HepG2 (cell line): Measurements from ENCODE around the gene PHF5A. TPM values are rescaled to one million over a fixed set of nuclear protein-coding genes. Genes with fewer than 3 reads are reported as not detected.

ENCODE experiments used
- ATAC-seq: fragments of 200-7000 bp; cut with Tn5 transposase; 3 replicates; pipeline ENCODE4 v1.9.1; 2020; ENCODE audit warnings: mild to moderate bottlenecking, moderate library complexity
- BruUV-seq: library from RNA; stranded (reverse); fragments of 400-500 nt; replicated peaks from 2 replicates; lab custom pipeline; 2021; lab: Mats Ljungman, UMichigan
- CTCF ChIA-PET: fragments of 300-600 bp; formaldehyde crosslinking; extraction: SDS; loops from one replicate; lab custom pipeline; 2021; ENCODE audit warnings: low total read pairs, inconsistent platforms, low intra/inter-chr PET ratio; lab: Yijun Ruan, JAX
- POLR2A ChIA-PET: fragments of 350-600 bp; sonication (Branson Sonifier 250); formaldehyde crosslinking; loops from one replicate; lab custom pipeline; 2020; ENCODE audit warnings: antibody characterized with exemption, inconsistent platforms; lab: Yijun Ruan, JAX
- DNase-seq: peaks from one replicate; pipeline ENCODE4 v3.0.0-alpha.2; 2015; ENCODE audit warnings: low spot score
- FAIRE-seq: peaks from 3 replicates; lab custom pipeline; 2011; peaks lifted over from hg19 to GRCh38; lab: Jason Lieb, UNC
- H2AFZ ChIP-seq: one replicate; pipeline ENCODE4 v1.6.1; 2011; ENCODE audit warnings: low read length, inconsistent platforms
- H3K27ac ChIP-seq: fragments of 300-600 bp; 3 replicates; pipeline ENCODE4 v1.8.0; 2011; ENCODE audit warnings: mixed run types, mild to moderate bottlenecking, mixed read lengths, low read length, inconsistent platforms; ENCODE audit not compliant: insufficient read depth; ENCODE audit errors: extremely low read length
- H3K27me3 ChIP-seq, 2 experiments: fragments of 200-600 bp in 1 of 2; 2 replicates in 1 of 2; 3 replicates in 1 of 2; pipeline versions ENCODE4 v1.6.0 to v1.8.0; 2011; ENCODE audit warnings: low read length in 2 of 2, mild to moderate bottlenecking in 2 of 2, moderate library complexity in 2 of 2, inconsistent platforms in 1 of 2; ENCODE audit not compliant: insufficient read depth in 2 of 2, control insufficient read depth in 1 of 2
- H3K36me3 ChIP-seq, 2 experiments: fragments of 200-600 bp in 1 of 2; replicated peaks in 1 of 2; 2 replicates in 1 of 2; 3 replicates in 1 of 2; pipeline versions ENCODE4 v1.5.1 to v1.8.0; 2011; ENCODE audit warnings: low read length in 2 of 2, inconsistent platforms in 1 of 2; ENCODE audit not compliant: insufficient read depth in 2 of 2, control insufficient read depth in 1 of 2
- H3K4me1 ChIP-seq: 2 replicates; pipeline ENCODE4 v1.5.1; 2012; ENCODE audit warnings: low read length, inconsistent platforms; ENCODE audit not compliant: insufficient read depth
- H3K4me2 ChIP-seq: 2 replicates; pipeline ENCODE4 v1.6.0; 2011; ENCODE audit warnings: low read depth, low read length, inconsistent platforms
- H3K4me3 ChIP-seq, 3 experiments: fragments of 200-600 bp in 1 of 3; sonication (generic), shearing (Covaris generic) in 1 of 3; replicated peaks in 1 of 3; 2 replicates each; pipeline ENCODE4 v1.5.1; 2011 to 2016; ENCODE audit warnings: low read length in 3 of 3, inconsistent platforms in 2 of 3, low read depth in 2 of 3, mild to moderate bottlenecking in 2 of 3, control low read depth in 1 of 3, mixed read lengths in 1 of 3; ENCODE audit not compliant: insufficient read depth in 1 of 3
- H3K79me2 ChIP-seq: one replicate; pipeline ENCODE4 v1.6.1; 2011; ENCODE audit warnings: low read length, inconsistent platforms; ENCODE audit not compliant: insufficient read depth
- H3K9ac ChIP-seq: 2 replicates; pipeline ENCODE4 v1.6.0; 2011; ENCODE audit warnings: mild to moderate bottlenecking, low read depth, low read length, inconsistent platforms; ENCODE audit not compliant: insufficient read depth
- H3K9me3 ChIP-seq: 2 replicates; pipeline ENCODE4 v1.5.1; 2012; ENCODE audit warnings: mild to moderate bottlenecking, low read length
- H4K20me1 ChIP-seq: 2 replicates; pipeline ENCODE4 v1.6.0; 2011; ENCODE audit warnings: inconsistent platforms, mild to moderate bottlenecking, low read length, moderate library complexity; ENCODE audit not compliant: insufficient read depth
- AKAP8 ChIP-seq: sonication (generic); formaldehyde crosslinking; IDR thresholded peaks from 2 replicates; pipeline ENCODE4 v1.5.1; 2020; ENCODE audit warnings: mild to moderate bottlenecking, missing genetic modification reagents
- CCDC6 ChIP-seq: sonication (generic); formaldehyde crosslinking; IDR thresholded peaks from 2 replicates; pipeline ENCODE4 v1.8.1; 2022; ENCODE audit warnings: mild to moderate bottlenecking, missing genetic modification reagents, moderate library complexity
- CEBPB ChIP-seq: IDR thresholded peaks from 2 replicates; pipeline ENCODE4 v1.6.1; 2011; ENCODE audit warnings: low read depth, low read length, improper control_type of control experiment, borderline replicate concordance
- HNF4A ChIP-seq: sonication (generic); formaldehyde crosslinking; IDR thresholded peaks from 2 replicates; pipeline ENCODE4 v1.4.0; 2020; ENCODE audit warnings: missing genetic modification reagents
- HNF4G ChIP-seq, 2 experiments: sonication (generic) in 1 of 2; formaldehyde crosslinking in 1 of 2; IDR thresholded peaks; 2 replicates each; pipeline versions ENCODE4 v1.4.0 to v1.6.1; 2011 to 2020; ENCODE audit warnings: borderline replicate concordance in 2 of 2, low read depth in 2 of 2, mild to moderate bottlenecking in 2 of 2, low read length in 1 of 2, missing genetic modification reagents in 1 of 2, moderate library complexity in 1 of 2
- JDP2 ChIP-seq: sonication (generic); formaldehyde crosslinking; IDR thresholded peaks from 2 replicates; pipeline ENCODE4 v1.8.1; 2022; ENCODE audit warnings: missing genetic modification reagents, borderline replicate concordance
- NR2F6 ChIP-seq, 2 experiments: IDR thresholded peaks; 2 replicates each; pipeline ENCODE4 v1.6.1; 2016; ENCODE audit warnings: antibody characterized with exemption in 1 of 2, mild to moderate bottlenecking in 1 of 2
- PAX8 ChIP-seq: sonication (generic); formaldehyde crosslinking; IDR thresholded peaks from 2 replicates; pipeline ENCODE4 v1.8.0; 2022; ENCODE audit warnings: mild to moderate bottlenecking, missing genetic modification reagents, borderline replicate concordance
- PHF20 ChIP-seq: sonication (generic); formaldehyde crosslinking; IDR thresholded peaks from 2 replicates; pipeline ENCODE4 v1.5.0; 2020; ENCODE audit warnings: mild to moderate bottlenecking, missing genetic modification reagents
- RBAK ChIP-seq: sonication (generic); formaldehyde crosslinking; IDR thresholded peaks from 2 replicates; pipeline ENCODE4 v1.5.1; 2020; ENCODE audit warnings: mild to moderate bottlenecking, missing genetic modification reagents
- SALL2 ChIP-seq: sonication (generic); formaldehyde crosslinking; IDR thresholded peaks from 2 replicates; pipeline ENCODE4 v1.8.1; 2023; ENCODE audit warnings: mild to moderate bottlenecking, missing genetic modification reagents, inconsistent platforms
- SCMH1 ChIP-seq: sonication (generic); formaldehyde crosslinking; IDR thresholded peaks from 2 replicates; pipeline ENCODE4 v1.9.0; 2021; ENCODE audit warnings: missing genetic modification reagents, mild to moderate bottlenecking, borderline replicate concordance
- ZNF263 ChIP-seq: sonication (generic); formaldehyde crosslinking; IDR thresholded peaks from 2 replicates; pipeline ENCODE4 v1.4.0; 2020; ENCODE audit warnings: missing genetic modification reagents
- ZNF282 ChIP-seq: fragments of 450-650 bp; IDR thresholded peaks from 2 replicates; pipeline ENCODE4 v1.6.1; 2018; ENCODE audit not compliant: partially characterized antibody
- ZNF432 ChIP-seq: sonication (generic); formaldehyde crosslinking; IDR thresholded peaks from 2 replicates; pipeline ENCODE4 v1.5.0; 2020; ENCODE audit warnings: missing genetic modification reagents, mild to moderate bottlenecking, borderline replicate concordance
- ZNF773 ChIP-seq: sonication (generic); formaldehyde crosslinking; IDR thresholded peaks from 2 replicates; pipeline ENCODE4 v1.4.0; 2020; ENCODE audit warnings: missing genetic modification reagents, borderline replicate concordance
- ZSCAN21 ChIP-seq: sonication (generic); formaldehyde crosslinking; IDR thresholded peaks from 2 replicates; pipeline ENCODE4 v1.8.0; 2022; ENCODE audit warnings: mild to moderate bottlenecking, missing genetic modification reagents, moderate library complexity, borderline replicate concordance
- WGBS: methylation state at CpG from one replicate; pipeline ENCODE4 v1.1.6; 2017; ENCODE audit warnings: low lambda C conversion rate; 5-methylcytosine and 5-hydroxymethylcytosine counted together
- in situ Hi-C: cut with HindIII; loops from 2 replicates; pipeline ENCODE4 v1.10.0; 2017; ENCODE audit warnings: low pct_unique_long_range_greater_than_20kb; ENCODE audit not compliant: extremely low pct_ligation_motif_present
- intact Hi-C: fragments of 100-400 bp; cut with micrococcal nuclease; formaldehyde crosslinking; loops from one replicate; pipeline ENCODE4 v1.10.0; 2022; ENCODE audit not compliant: unreplicated experiment
- polyA plus RNA-seq, 8 experiments: library from polyadenylated mRNA; depleted of rRNA in 3 of 8; stranded (reverse) in 7 of 8; unstranded in 1 of 8; fragments of >200 nt; fragmentation: Illumina TruSeq in 4 of 8; extraction: Trizol in 4 of 8; gene quantifications; 2 replicates each; pipeline versions ENCODE4 v1.2.1 to v1.2.3, GENCODE V29; 2011 to 2016; ENCODE audit warnings: low read depth in 4 of 8, missing spikeins in 1 of 8, mixed read lengths in 1 of 8; ENCODE audit not compliant: insufficient read depth in 1 of 8
- total RNA-seq, 5 experiments: library from RNA; depleted of rRNA; stranded (reverse); fragments of >200 nt; fragmentation: Illumina TruSeq; extraction: Trizol; gene quantifications; 2 replicates each; pipeline ENCODE4 v1.2.3, GENCODE V29; 2016; ENCODE audit warnings: low read depth in 1 of 5
- TF ChIP-seq, protein P1 (sequence below): IDR thresholded peaks from 2 replicates; pipeline ENCODE4 v1.6.1; 2016; ENCODE audit warnings: missing biosample characterization, missing genetic modification reagents, low read depth
- TF ChIP-seq, protein P2 (sequence below): sonication (generic); formaldehyde crosslinking; IDR thresholded peaks from 2 replicates; pipeline ENCODE4 v1.5.0; 2020; ENCODE audit warnings: mild to moderate bottlenecking, missing genetic modification reagents

The PHF5A gene
- total and polyA plus RNA-seq, 2 of the 13 experiments (the other 11 are each of a cell fraction or from before 2014, with no cell fraction given): 56.6 to 105 TPM

DNA sequence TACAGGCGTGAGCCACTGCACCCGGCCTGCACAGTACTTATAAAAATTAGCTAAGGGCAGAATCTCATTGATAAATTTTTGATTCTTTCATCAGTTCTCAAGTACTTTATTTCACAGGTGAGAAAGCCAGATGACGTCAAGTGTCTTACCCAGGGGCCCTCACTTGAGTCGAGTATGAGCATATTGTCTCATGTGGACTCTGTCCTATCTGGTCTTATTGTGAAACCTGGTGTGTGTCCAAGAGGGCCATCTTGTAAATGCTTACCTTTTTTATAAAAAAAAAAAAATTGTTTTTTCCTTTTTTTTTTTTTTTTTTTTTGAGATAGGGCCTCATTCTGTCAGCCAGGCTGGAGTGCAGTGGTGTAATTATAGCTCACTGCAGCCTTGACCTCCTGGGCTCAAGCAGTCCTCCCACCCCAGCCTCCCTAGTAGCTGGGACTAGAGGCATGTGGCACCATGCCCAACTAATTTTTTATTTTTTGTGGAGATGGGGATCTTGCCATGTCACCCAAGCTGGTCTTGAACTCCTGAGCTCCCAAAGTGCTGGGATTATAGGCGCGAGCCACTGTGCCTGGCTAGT, 6.5 kb upstream of the PHF5A start:
- BruUV-seq: no TSS peak
- POLR2A ChIA-PET: interaction anchor here (0.7 to 1.5 kb wide), 3 partner anchors 19 to 28 kb away, joined by 3 to 7 read pairs (median 4); partner anchors contain the start of gene TOB2
- H3K9ac ChIP-seq: no peak overlapping the region
- H3K27ac ChIP-seq: peak overlapping the region; percentile 30
- H3K4me1 ChIP-seq: peaks cover 48% of the 10 kb centered on the region
- FAIRE-seq (no peak), DNase-seq (peak; percentile 18), ATAC-seq (0 out of 3 replicates have a peak, but pooled peaks have one; percentile 35)
- in situ Hi-C loops: no loop called here
- H3K79me2 ChIP-seq: peaks cover 81% of the 10 kb centered on the region
- H3K4me3 ChIP-seq: no peak overlapping the region
- H2AFZ ChIP-seq: no peak overlapping the region
- 80% methylated on average over 6 of the region's 6 CpGs for WGBS
- no peaks in the 10 kb centered on the region for H3K27me3 ChIP-seq
- CTCF ChIA-PET: no interaction called here
- no peak for TF ChIP-seq PHF20 (CRISPR knock-in tag)
- peak; percentile 19; the same call in 1 of the 2 replicates for TF ChIP-seq HNF4G (IDR thresholded peaks at IDR 0.05; ENCODE audit: borderline replicate concordance, low read depth, low read length)
- no peak for TF ChIP-seq HNF4G (CRISPR knock-in tag; IDR thresholded peaks at IDR 0.05; ENCODE audit: borderline replicate concordance, low read depth)
- peak; percentile 51; the same call in 1 of the 2 replicates for TF ChIP-seq ZNF263 (CRISPR knock-in tag)
- no peak for TF ChIP-seq JDP2 (CRISPR knock-in tag)
- TF ChIP-seq SCMH1 (CRISPR knock-in tag): no peak
- TF ChIP-seq CEBPB: peak; percentile 44
- TF ChIP-seq CCDC6: no peak
- TF ChIP-seq NR2F6 (IDR thresholded peaks at IDR 0.05): no peak
- 0 out of 2 replicates have a peak, but pooled peaks have one; percentile 5 for TF ChIP-seq NR2F6 (CRISPR knock-in tag; IDR thresholded peaks at IDR 0.05)
- TF ChIP-seq, protein P1, sequence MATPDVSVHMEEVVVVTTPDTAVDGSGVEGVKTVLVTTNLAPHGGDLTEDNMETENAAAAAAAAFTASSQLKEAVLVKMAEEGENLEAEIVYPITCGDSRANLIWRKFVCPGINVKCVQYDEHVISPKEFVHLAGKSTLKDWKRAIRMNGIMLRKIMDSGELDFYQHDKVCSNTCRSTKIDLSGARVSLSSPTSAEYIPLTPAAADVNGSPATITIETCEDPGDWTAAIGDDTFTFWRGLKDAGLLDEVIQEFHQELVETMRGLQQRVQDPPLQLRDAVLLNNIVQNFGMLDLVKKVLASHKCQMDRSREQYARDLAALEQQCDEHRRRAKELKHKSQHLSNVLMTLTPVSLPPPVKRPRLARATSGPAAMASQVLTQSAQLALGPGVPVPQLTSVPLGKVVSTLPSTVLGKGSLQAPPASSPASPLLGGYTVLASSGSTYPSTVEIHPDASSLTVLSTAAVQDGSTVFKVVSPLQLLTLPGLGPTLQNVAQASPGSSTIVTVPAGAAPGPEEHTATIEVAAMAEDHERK (CRISPR knock-in tag): no peak
- no peak for TF ChIP-seq ZNF282
- TF ChIP-seq ZNF432: no peak
- TF ChIP-seq RBAK (CRISPR knock-in tag): no peak
- TF ChIP-seq AKAP8 (CRISPR knock-in tag): no peak
- TF ChIP-seq SALL2 (CRISPR knock-in tag): no peak
- TF ChIP-seq ZSCAN21 (CRISPR knock-in tag): no peak
- TF ChIP-seq, protein P2, sequence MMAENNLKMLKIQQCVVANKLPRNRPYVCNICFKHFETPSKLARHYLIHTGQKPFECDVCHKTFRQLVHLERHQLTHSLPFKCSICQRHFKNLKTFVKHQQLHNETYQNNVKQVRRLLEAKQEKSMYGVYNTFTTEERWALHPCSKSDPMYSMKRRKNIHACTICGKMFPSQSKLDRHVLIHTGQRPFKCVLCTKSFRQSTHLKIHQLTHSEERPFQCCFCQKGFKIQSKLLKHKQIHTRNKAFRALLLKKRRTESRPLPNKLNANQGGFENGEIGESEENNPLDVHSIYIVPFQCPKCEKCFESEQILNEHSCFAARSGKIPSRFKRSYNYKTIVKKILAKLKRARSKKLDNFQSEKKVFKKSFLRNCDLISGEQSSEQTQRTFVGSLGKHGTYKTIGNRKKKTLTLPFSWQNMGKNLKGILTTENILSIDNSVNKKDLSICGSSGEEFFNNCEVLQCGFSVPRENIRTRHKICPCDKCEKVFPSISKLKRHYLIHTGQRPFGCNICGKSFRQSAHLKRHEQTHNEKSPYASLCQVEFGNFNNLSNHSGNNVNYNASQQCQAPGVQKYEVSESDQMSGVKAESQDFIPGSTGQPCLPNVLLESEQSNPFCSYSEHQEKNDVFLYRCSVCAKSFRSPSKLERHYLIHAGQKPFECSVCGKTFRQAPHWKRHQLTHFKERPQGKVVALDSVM: peak; percentile 92
- TF ChIP-seq ZNF773: no peak
- no peak for TF ChIP-seq PAX8
- TF ChIP-seq HNF4A (CRISPR knock-in tag): peak; percentile 27; the same call in 1 of the 2 replicates
- intact Hi-C loops: no loop called here
- H3K9me3 ChIP-seq: no peaks in the 10 kb centered on the region
- peak overlapping the region; percentile 29; the same call in 1 of the 2 replicates for H3K4me2 ChIP-seq
- peaks cover 4 to 11% of the 10 kb centered on the region in 2 experiments; a peak in 3 of 5 replicates for H3K36me3 ChIP-seq
- 0 out of 2 replicates have a peak, but pooled peaks cover 2% of the 10 kb centered on the region for H4K20me1 ChIP-seq
